NT2/D1 (cell line): ENCODE results near the gene RORC.

ENCODE experiments used
- SUZ12 ChIP-seq: IDR thresholded peaks from 2 replicates; pipeline ENCODE4 v1.6.1; 2011; ENCODE audit not compliant: insufficient read length, insufficient read depth; ENCODE audit errors: extremely low read depth
- ZNF274 ChIP-seq: IDR thresholded peaks from 2 replicates; pipeline ENCODE4 v1.6.1; 2011; ENCODE audit warnings: mild to moderate bottlenecking, low read depth, low read length

DNA sequence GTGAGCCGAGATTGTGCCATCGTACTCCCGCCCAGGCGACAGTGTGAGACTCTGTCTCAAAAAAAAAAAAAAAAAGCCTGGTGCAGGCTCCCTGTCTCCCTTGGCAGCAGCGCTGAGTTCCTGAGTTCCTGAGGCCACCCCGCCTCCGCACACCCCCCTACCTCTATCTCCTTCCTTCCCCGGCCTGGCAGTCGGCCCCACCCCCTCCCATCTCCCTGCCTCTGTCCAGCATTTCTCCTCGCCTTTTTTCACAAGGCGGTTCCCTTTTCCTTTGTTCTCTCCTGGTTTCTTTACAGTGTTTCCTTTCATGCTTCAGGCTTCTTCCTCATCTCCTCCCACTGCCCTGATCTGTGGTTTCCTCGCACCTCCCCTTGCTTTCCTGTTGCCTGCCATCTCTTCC, 2.7 kb downstream of the RORC start:
- TF ChIP-seq ZNF274: no peak
- no peak for TF ChIP-seq SUZ12
